Activated T-helper 1 cell treated with anti-CD3 and anti-CD28 coated beads, Interleukin-12 subunit alpha, Interleukin-12 subunit beta, Interleukin-2, Interleukin-4 antibody, amounts not matched to agents 30 ng/mL and 10 ng/mL and 1 ng/mL, durations not matched to agents 14 hours and 24 hours and 36 hours (primary cell): ENCODE results near the gene FTHL17. TPM values are rescaled to one million over a fixed set of nuclear protein-coding genes. Genes with fewer than 3 reads are reported as not detected.

ENCODE experiments used
- DNase-seq: peaks from one replicate; pipeline ENCODE4 v3.0.0; 2021; ENCODE audit warnings: low spot score
- H3K27ac Mint-ChIP-seq: one replicate; pipeline ENCODE4 v1.8.0; 2021; ENCODE audit warnings: mild to moderate bottlenecking, mixed read lengths
- H3K27me3 Mint-ChIP-seq: one replicate; pipeline ENCODE4 v1.8.0; 2022; ENCODE audit warnings: mild to moderate bottlenecking, moderate library complexity, mixed read lengths; ENCODE audit not compliant: insufficient read depth
- H3K36me3 Mint-ChIP-seq: one replicate; pipeline ENCODE4 v1.8.0; 2021; ENCODE audit warnings: low read depth, mixed read lengths
- H3K4me1 Mint-ChIP-seq: one replicate; pipeline ENCODE4 v1.8.0; 2021; ENCODE audit warnings: low read depth, mixed read lengths
- H3K4me3 Mint-ChIP-seq: one replicate; pipeline ENCODE4 v1.8.0; 2021; ENCODE audit warnings: mild to moderate bottlenecking, moderate library complexity, mixed read lengths
- H3K9me3 Mint-ChIP-seq: one replicate; pipeline ENCODE4 v1.8.0; 2021; ENCODE audit warnings: mixed read lengths
- intact Hi-C: fragments of 100-400 bp; cut with micrococcal nuclease; formaldehyde crosslinking; loops from one replicate; pipeline ENCODE4 v1.15.1; 2024
- total RNA-seq: library from RNA; stranded (reverse); gene quantifications from 2 replicates; pipeline ENCODE4 v1.2.3, GENCODE V29; 2022

The FTHL17 gene
- total RNA-seq, 1 donor from 2014 or later: not detected

DNA sequence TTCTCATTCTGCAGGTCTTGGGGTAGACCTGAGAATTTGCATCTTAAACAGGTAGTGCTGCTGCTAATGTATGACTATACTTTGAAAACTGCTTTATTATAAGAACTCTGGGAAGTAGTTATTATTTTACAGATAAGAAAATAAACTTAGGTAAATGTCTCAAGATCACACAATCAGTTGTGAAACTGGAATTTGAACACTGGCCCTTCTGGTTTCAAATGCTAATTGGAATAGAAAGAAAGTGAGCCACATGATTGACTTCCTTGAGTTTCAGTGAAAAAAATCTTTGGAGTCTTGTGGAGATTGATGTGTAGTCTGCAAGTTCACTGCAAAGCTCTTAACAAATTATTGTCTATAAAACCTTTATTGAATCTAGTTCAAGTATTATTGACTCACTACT lies 44.5 kb downstream of the FTHL17 start:
- peaks cover 8% of the 10 kb centered on the region for H3K27me3 Mint-ChIP-seq
- no peaks in the 10 kb centered on the region for H3K4me1 Mint-ChIP-seq
- DNase-seq: no peak
- no peak overlapping the region for H3K27ac Mint-ChIP-seq
- H3K36me3 Mint-ChIP-seq: no peaks in the 10 kb centered on the region
- H3K4me3 Mint-ChIP-seq: no peak overlapping the region
- H3K9me3 Mint-ChIP-seq: no peaks in the 10 kb centered on the region
- intact Hi-C loops: no loop called here

DNA sequence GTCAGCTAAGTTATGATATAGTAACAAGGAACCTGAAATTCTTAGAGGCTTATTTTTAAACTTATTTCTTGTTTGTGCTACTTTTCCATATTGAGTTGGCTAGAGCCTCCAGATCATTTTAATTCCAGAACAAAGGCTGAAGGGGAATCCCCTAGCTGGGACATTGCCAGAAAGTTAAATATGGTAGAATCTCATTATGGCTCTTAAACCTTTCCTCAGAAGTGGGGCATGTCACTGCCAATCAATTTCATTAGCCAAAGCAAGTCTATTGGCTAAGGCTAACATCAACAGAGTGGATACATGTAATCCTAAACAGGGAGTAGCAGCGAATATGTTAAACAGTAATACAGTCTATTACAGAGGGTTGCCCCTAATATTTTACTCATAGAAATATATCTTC lies 47.0 kb downstream of the FTHL17 start:
- H3K27ac Mint-ChIP-seq: no peak overlapping the region
- intact Hi-C loops: no loop called here
- H3K27me3 Mint-ChIP-seq: peaks cover 4% of the 10 kb centered on the region
- H3K36me3 Mint-ChIP-seq: no peaks in the 10 kb centered on the region
- DNase-seq: no peak
- no peaks in the 10 kb centered on the region for H3K9me3 Mint-ChIP-seq
- no peak overlapping the region for H3K4me3 Mint-ChIP-seq
- no peaks in the 10 kb centered on the region for H3K4me1 Mint-ChIP-seq

DNA sequence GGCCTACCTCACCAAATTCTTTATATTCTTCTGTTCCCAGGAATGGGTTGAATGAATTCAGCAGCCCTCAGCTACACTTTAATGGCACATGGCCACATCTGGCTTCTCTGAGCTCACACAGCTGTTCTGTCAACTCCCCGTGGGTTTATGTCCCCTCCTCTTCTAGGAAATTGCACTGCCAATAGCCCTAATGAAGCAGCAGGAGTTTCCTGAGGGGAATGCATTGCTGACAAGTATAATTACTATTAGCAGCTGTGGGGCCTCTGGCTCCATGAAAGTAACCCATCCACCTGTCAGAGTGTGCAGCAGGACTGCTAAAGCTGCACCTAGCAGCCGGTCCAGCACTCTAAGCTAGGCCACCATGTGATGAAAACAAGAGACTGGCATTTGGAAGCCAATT lies 50.3 kb downstream of the FTHL17 start:
- H3K9me3 Mint-ChIP-seq: no peaks in the 10 kb centered on the region
- H3K4me3 Mint-ChIP-seq: no peak overlapping the region
- H3K36me3 Mint-ChIP-seq: no peaks in the 10 kb centered on the region
- H3K27me3 Mint-ChIP-seq: no peaks in the 10 kb centered on the region
- no peaks in the 10 kb centered on the region for H3K4me1 Mint-ChIP-seq
- intact Hi-C loops: no loop called here
- no peak overlapping the region for H3K27ac Mint-ChIP-seq
- DNase-seq: no peak

Other genes with a start within 250 kb of the FTHL17 start
- gene TAB3, start 182.8 kb downstream of the FTHL17 start, total RNA-seq: 23.7 and 24.4 TPM in 2 replicates